Endothelial cell of umbilical vein (primary cell): ENCODE results near the gene IGFBP1. TPM values are rescaled to one million over a fixed set of nuclear protein-coding genes. Genes with fewer than 3 reads are reported as not detected.

Experiments used
- BruUV-seq: library from RNA; stranded (reverse); fragments of 400-500 nt; replicated peaks from 2 replicates; lab custom pipeline; 2021; lab: Mats Ljungman, UMichigan
- CTCF ChIA-PET: fragments of 300-600, 350-600 bp; sonication (Branson Sonifier 250); formaldehyde crosslinking; loops from one replicate; lab custom pipeline; 2021; ENCODE audit warnings: antibody characterized with exemption, inconsistent platforms; lab: Charles Lee
- POLR2A ChIA-PET: fragments of 300-600, 350-600 bp; sonication (Branson Sonifier 250); formaldehyde crosslinking; loops from one replicate; lab custom pipeline; 2021; ENCODE audit warnings: antibody characterized with exemption, inconsistent platforms; lab: Charles Lee
- DNase-seq: peaks from one replicate; pipeline ENCODE4 v3.0.0-alpha.2; 2011; ENCODE audit warnings: low read depth, low spot score
- FAIRE-seq: peaks from 2 replicates; lab custom pipeline; 2011; peaks lifted over from hg19 to GRCh38; lab: Jason Lieb, UNC
- H2AFZ ChIP-seq: 2 replicates; pipeline ENCODE4 v1.6.0; 2012; ENCODE audit warnings: low read depth, low read length, control low read depth, inconsistent platforms
- H3K27ac ChIP-seq: 2 replicates; pipeline ENCODE4 v1.5.1; 2011; ENCODE audit warnings: low read depth, mild to moderate bottlenecking, control low read depth, low read length, moderate library complexity; ENCODE audit not compliant: insufficient read depth
- H3K27me3 ChIP-seq, 2 experiments: 2 replicates each; pipeline versions ENCODE4 v1.6.0 to v1.6.1; 2011; ENCODE audit warnings: low read length in 2 of 2, mixed read lengths in 1 of 2; ENCODE audit not compliant: control insufficient read depth in 2 of 2, insufficient read depth in 2 of 2
- H3K36me3 ChIP-seq, 2 experiments: 2 replicates in 1 of 2; 3 replicates in 1 of 2; pipeline ENCODE4 v1.5.1; 2011; ENCODE audit warnings: low read length in 2 of 2, mild to moderate bottlenecking in 1 of 2, moderate library complexity in 1 of 2; ENCODE audit not compliant: control insufficient read depth in 2 of 2, insufficient read depth in 2 of 2; ENCODE audit errors: extremely low read depth in 1 of 2
- H3K4me1 ChIP-seq: 3 replicates; pipeline ENCODE4 v1.5.1; 2011; ENCODE audit warnings: mild to moderate bottlenecking, low read length; ENCODE audit not compliant: control insufficient read depth, insufficient read depth; ENCODE audit errors: extremely low read depth
- H3K4me2 ChIP-seq: 2 replicates; pipeline ENCODE4 v1.6.1; 2011; ENCODE audit warnings: low read length, control low read depth, mixed read lengths; ENCODE audit not compliant: insufficient read depth
- H3K4me3 ChIP-seq, 3 experiments: fragments of 200-600 bp in 1 of 3; sonication (generic), shearing (Covaris generic) in 1 of 3; replicated peaks in 1 of 3; 2 replicates each; pipeline ENCODE4 v1.5.1; 2011 to 2016; ENCODE audit warnings: control low read depth in 3 of 3, low read length in 3 of 3, mild to moderate bottlenecking in 2 of 3, inconsistent platforms in 1 of 3, low read depth in 1 of 3, moderate library complexity in 1 of 3; ENCODE audit not compliant: insufficient read depth in 1 of 3
- H3K79me2 ChIP-seq: 2 replicates; pipeline ENCODE4 v1.6.0; 2012; ENCODE audit warnings: low read length, inconsistent platforms; ENCODE audit not compliant: control insufficient read depth, insufficient read depth
- H3K9ac ChIP-seq: replicated peaks from 2 replicates; pipeline ENCODE3; 2011; ENCODE audit warnings: low read length, control low read depth; ENCODE audit not compliant: insufficient read depth; ENCODE audit errors: extremely low read depth
- H3K9me1 ChIP-seq: replicated peaks from 3 replicates; pipeline ENCODE4 v1.6.0; 2011; ENCODE audit warnings: mild to moderate bottlenecking, low read length; ENCODE audit not compliant: control insufficient read depth, insufficient read depth; ENCODE audit errors: extremely low read depth
- H3K9me3 ChIP-seq: replicated peaks from 2 replicates; pipeline ENCODE4 v1.5.1; 2012; ENCODE audit warnings: low read length, inconsistent platforms; ENCODE audit not compliant: control insufficient read depth, insufficient read depth
- H4K20me1 ChIP-seq: replicated peaks from 2 replicates; pipeline ENCODE3; 2011; ENCODE audit warnings: mild to moderate bottlenecking, low read length; ENCODE audit not compliant: control insufficient read depth, insufficient read depth; ENCODE audit errors: extremely low read depth
- EZH2 ChIP-seq: IDR thresholded peaks from 2 replicates; pipeline ENCODE4 v1.6.1; 2012; ENCODE audit warnings: borderline replicate concordance, low read depth, mild to moderate bottlenecking, moderate library complexity, low read length, inconsistent platforms; ENCODE audit not compliant: severe bottlenecking
- FOS ChIP-seq: IDR thresholded peaks from 2 replicates; pipeline ENCODE4 v1.6.1; 2011; ENCODE audit warnings: mild to moderate bottlenecking, low read length, moderate library complexity, borderline replicate concordance; ENCODE audit not compliant: insufficient read depth
- GATA2 ChIP-seq: IDR thresholded peaks from 2 replicates; pipeline ENCODE4 v1.7.0; 2011; ENCODE audit warnings: low read depth, mild to moderate bottlenecking, moderate library complexity, mixed read lengths, low read length; ENCODE audit not compliant: insufficient read length, insufficient read depth
- MYC ChIP-seq: IDR thresholded peaks from one replicate; pipeline ENCODE4 v1.6.1; 2011; ENCODE audit warnings: mild to moderate bottlenecking, low read depth, low read length
- POLR2A ChIP-seq: IDR thresholded peaks from 2 replicates; pipeline ENCODE4 v1.6.1; 2012; ENCODE audit warnings: low read depth, mild to moderate bottlenecking, control low read depth, low read length
- POLR2AphosphoS5 ChIP-seq: IDR thresholded peaks from 2 replicates; pipeline ENCODE4 v1.6.1; 2012; ENCODE audit warnings: low read depth, mild to moderate bottlenecking, control low read depth, low read length, moderate library complexity; ENCODE audit not compliant: insufficient read depth
- dilution Hi-C: fragments of 300-500 bp; cut with MboI; formaldehyde crosslinking; loops from one replicate; pipeline ENCODE4 v1.15.0; 2019; ENCODE audit warnings: low sequenced_read_pairs; ENCODE audit not compliant: extremely low pct_ligation_motif_present
- intact Hi-C: fragments of 100-400 bp; cut with micrococcal nuclease; formaldehyde crosslinking; loops from one replicate; pipeline ENCODE4 v1.10.0; 2022
- polyA plus RNA-seq, 4 experiments: library from polyadenylated mRNA; depleted of rRNA in 3 of 4; stranded (reverse) in 3 of 4; unstranded in 1 of 4; fragments of >200 nt; gene quantifications; 2 replicates each; pipeline versions ENCODE4 v1.2.1 to v1.2.3, GENCODE V29; 2011 to 2012; ENCODE audit warnings: missing spikeins in 1 of 4
- total RNA-seq: library from RNA; stranded (reverse); gene quantifications from 2 replicates; pipeline ENCODE4 v1.2.3, GENCODE V29; 2021
- TF ChIP-seq, protein P1 (sequence below): IDR thresholded peaks from 2 replicates; pipeline ENCODE4 v1.6.1; 2011; ENCODE audit not compliant: insufficient read depth, insufficient read length
- TF ChIP-seq, protein P2 (sequence below), 2 donors: IDR thresholded peaks; 1 replicate in 1 of 2; 2 replicates in 1 of 2; pipeline ENCODE4 v1.5.1; 2011; ENCODE audit warnings: low read length in 2 of 2, mild to moderate bottlenecking in 2 of 2, moderate library complexity in 2 of 2, control low read depth in 1 of 2, inconsistent platforms in 1 of 2, low read depth in 1 of 2; ENCODE audit not compliant: insufficient read depth in 1 of 2; ENCODE audit errors: extremely low read depth in 1 of 2

The IGFBP1 gene
- total and polyA plus RNA-seq, 2 donors (not counting 3 experiments of a cell fraction or from before 2014, with no cell fraction given) = 0.57 to 4.0 TPM

DNA sequence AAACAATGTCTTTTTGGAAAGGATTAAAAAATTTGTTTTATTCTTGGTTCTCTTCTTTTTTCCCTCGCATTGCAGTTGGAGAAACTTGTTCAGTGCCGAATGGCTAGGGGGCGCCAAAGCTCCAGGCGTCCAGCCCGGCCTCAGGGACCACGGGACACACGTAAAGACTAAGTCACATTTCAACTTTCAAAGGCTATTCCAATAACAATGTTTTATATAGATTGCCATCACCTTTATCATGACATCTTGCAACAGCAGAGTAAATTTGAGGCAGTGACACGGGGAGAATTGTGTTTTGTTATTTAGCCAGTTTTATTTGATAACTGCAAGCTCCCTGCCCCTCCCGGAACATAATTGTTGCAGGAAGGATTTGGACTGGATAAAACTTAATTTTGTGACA lies 35.0 kb downstream of the IGFBP1 start:
- ChIA-PET POLR2A (no interaction called here), CTCF (interaction anchor here (0.9 to 8.6 kb wide), 62 partner anchors 8 to 1343 kb away, joined by 3 to 149 read pairs (median 4); partner anchors contain the start of gene IGFBP1)
- BruUV-seq = no TSS peak
- TF ChIP-seq, protein P1, sequence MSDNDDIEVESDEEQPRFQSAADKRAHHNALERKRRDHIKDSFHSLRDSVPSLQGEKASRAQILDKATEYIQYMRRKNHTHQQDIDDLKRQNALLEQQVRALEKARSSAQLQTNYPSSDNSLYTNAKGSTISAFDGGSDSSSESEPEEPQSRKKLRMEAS = no peak
- TF ChIP-seq POLR2A (no peak), FOS (no peak), EZH2 (no peak), POLR2AphosphoS5 (no peak), MYC (no peak), GATA2 (no peak)
- TF ChIP-seq, protein P2, sequence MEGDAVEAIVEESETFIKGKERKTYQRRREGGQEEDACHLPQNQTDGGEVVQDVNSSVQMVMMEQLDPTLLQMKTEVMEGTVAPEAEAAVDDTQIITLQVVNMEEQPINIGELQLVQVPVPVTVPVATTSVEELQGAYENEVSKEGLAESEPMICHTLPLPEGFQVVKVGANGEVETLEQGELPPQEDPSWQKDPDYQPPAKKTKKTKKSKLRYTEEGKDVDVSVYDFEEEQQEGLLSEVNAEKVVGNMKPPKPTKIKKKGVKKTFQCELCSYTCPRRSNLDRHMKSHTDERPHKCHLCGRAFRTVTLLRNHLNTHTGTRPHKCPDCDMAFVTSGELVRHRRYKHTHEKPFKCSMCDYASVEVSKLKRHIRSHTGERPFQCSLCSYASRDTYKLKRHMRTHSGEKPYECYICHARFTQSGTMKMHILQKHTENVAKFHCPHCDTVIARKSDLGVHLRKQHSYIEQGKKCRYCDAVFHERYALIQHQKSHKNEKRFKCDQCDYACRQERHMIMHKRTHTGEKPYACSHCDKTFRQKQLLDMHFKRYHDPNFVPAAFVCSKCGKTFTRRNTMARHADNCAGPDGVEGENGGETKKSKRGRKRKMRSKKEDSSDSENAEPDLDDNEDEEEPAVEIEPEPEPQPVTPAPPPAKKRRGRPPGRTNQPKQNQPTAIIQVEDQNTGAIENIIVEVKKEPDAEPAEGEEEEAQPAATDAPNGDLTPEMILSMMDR (IDR thresholded peaks at IDR 0.05; ENCODE audit: extremely low read depth in 1 of 2, insufficient read depth in 1 of 2, low read depth in 1 of 2, low read length in 2 of 2) = peak; percentile 88 to 89
- intact Hi-C loops (loop anchor here (2.0 to 10.0 kb wide), 4 partner anchors 202 to 1118 kb away; no protein-coding TSS in a partner anchor), dilution Hi-C loops (no loop called here)
- DNase-seq = peak; percentile 73
- Histone ChIP-seq H3K9me1 (no peaks in the 10 kb centered on the region), H3K9me3 (no peaks in the 10 kb centered on the region), H2AFZ (peak overlapping the region; percentile 73), H3K79me2 (no peaks in the 10 kb centered on the region), H3K4me2 (peak overlapping the region; percentile 82), H3K27ac (no peak overlapping the region), H3K9ac (no peak overlapping the region), H3K36me3 (no peaks in the 10 kb centered on the region), H3K4me3 (peak overlapping the region in 1 of 3 experiments; percentile 52), H3K4me1 (peaks cover 28% of the 10 kb centered on the region), H3K27me3 (peaks cover 31 to 51% of the 10 kb centered on the region in 2 experiments), H4K20me1 (no peaks in the 10 kb centered on the region)
- FAIRE-seq = peak; percentile 78
